Lung (tissue), 12 donors: ENCODE measurements around the gene KCTD14. TPM values are rescaled to one million over a fixed set of nuclear protein-coding genes. Genes with fewer than 3 reads are reported as not detected.

Source experiments
- ATAC-seq: fragments of 200-7000 bp; cut with Tn5 transposase; one replicate; pipeline ENCODE4 v1.9.1; 2020; ENCODE audit warnings: moderate number of reproducible peaks; ENCODE audit not compliant: insufficient read depth, low FRiP score
- DNase-seq, 3 donors: peaks; one replicate each; pipeline ENCODE4 v3.0.0-alpha.2; 2013 to 2017
- H3K27ac ChIP-seq, 2 donors: one replicate each; pipeline ENCODE4 v1.5.1; 2013; ENCODE audit warnings: mild to moderate bottlenecking in 2 of 2, moderate library complexity in 2 of 2, control low read depth in 1 of 2, inconsistent platforms in 1 of 2, low read depth in 1 of 2, low read length in 1 of 2
- H3K27me3 ChIP-seq, 3 donors: one replicate each; pipeline ENCODE4 v1.5.1; 2013; ENCODE audit warnings: low read length in 2 of 3; ENCODE audit not compliant: control insufficient read depth in 3 of 3, insufficient read depth in 3 of 3
- H3K36me3 ChIP-seq, 4 donors: one replicate each; pipeline ENCODE4 v1.5.1; 2013; ENCODE audit warnings: low read length in 4 of 4, mild to moderate bottlenecking in 1 of 4, moderate library complexity in 1 of 4; ENCODE audit not compliant: control insufficient read depth in 4 of 4, insufficient read depth in 4 of 4
- H3K4me1 ChIP-seq, 5 donors: one replicate each; pipeline ENCODE4 v1.5.1; 2013; ENCODE audit warnings: low read length in 5 of 5, mild to moderate bottlenecking in 2 of 5, moderate library complexity in 1 of 5; ENCODE audit not compliant: control insufficient read depth in 5 of 5, insufficient read depth in 5 of 5
- H3K4me3 ChIP-seq: one replicate; pipeline ENCODE4 v1.5.1; 2013; ENCODE audit warnings: mild to moderate bottlenecking, control low read depth, moderate library complexity
- H3K9ac ChIP-seq, 2 donors: one replicate each; pipeline ENCODE4 v1.5.1; 2013; ENCODE audit warnings: low read length in 2 of 2, control low read depth in 1 of 2; ENCODE audit not compliant: insufficient read depth in 1 of 2
- H3K9me3 ChIP-seq, 4 donors: one replicate each; pipeline ENCODE4 v1.5.1; 2013; ENCODE audit warnings: low read length in 3 of 4, mild to moderate bottlenecking in 1 of 4, moderate library complexity in 1 of 4; ENCODE audit not compliant: control insufficient read depth in 4 of 4, insufficient read depth in 3 of 4
- WGBS, 2 donors: extraction: QIAGEN DNeasy Blood & Tissue Kit; methylation state at CpG; one replicate each; pipeline ENCODE4 v1.1.7; 2013; 5-methylcytosine and 5-hydroxymethylcytosine counted together
- polyA plus RNA-seq, 2 donors: library from polyadenylated mRNA; stranded (reverse); fragments of 200-250 nt; gene quantifications; one replicate each; pipeline ENCODE4 v1.2.1, GENCODE V29; 2013
- total RNA-seq, 2 donors: library from RNA; depleted of rRNA in 1 of 2; stranded (reverse); fragments of >200 nt in 1 of 2; gene quantifications; one replicate each; pipeline ENCODE4 v1.2.1, GENCODE V29; 2014 to 2021
- TF ChIP-seq, protein P1 (sequence below): IDR thresholded peaks from 2 replicates; pipeline ENCODE4 v1.5.1; 2012; ENCODE audit warnings: mild to moderate bottlenecking; ENCODE audit errors: control extremely low read depth, extremely low read depth
- donor health status: control.
- donor health status: control.
- donor health status: Bipolar disorder and iron deficiency.
- donor health status: healthy.
- donor health status: DM: yes; HTN: yes; CAD: no.

Gene KCTD14
- total and polyA plus RNA-seq, 4 donors, result 6.4 to 24.0 (median 18.0) TPM

DNA sequence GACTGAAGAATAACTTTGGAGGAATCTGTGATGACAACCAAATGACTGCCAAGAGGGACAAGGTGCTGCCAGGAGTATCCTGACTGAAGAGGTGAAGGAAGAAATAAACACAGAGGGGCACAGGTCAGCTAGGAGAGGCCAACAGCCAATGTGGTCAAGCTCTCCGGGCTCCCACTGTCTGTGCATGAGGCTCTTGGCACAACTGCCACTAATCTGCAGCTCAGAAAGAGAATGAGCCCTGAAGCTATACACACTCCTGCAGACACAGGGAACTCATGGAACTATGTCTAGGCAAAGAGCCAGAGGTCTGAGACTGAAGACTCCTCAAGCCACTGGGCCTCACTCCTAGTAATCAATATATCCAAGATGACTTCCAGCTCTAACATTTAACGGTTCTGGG, 47.5 kb upstream of the KCTD14 start:
- 68 to 89% methylated on average over 2 of the region's 2 CpGs for WGBS, 2 donors
- H3K36me3 ChIP-seq, result peaks cover 15 to 38% (median 20%) of the 10 kb centered on the region in 4 donors

DNA sequence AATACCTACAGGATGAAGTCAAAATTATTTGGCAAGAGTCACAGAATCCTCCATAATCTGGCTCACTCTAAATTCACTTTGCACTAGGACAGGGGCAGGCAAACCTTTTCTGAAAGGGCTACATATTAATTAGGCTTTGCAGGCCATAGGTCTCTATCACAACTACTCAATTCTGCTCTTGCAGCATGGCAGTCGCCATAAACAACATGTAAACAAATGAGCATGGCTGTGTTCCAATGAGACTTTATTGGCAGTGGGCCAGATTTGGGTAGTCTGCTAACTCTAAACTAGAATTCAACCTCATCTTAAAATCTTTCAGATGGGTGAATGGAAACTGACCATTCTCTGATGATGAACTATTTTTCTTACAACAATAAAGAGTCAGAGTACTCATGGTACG, 46.4 kb upstream of the KCTD14 start:
- H3K27ac ChIP-seq, result no peak overlapping the region
- H3K4me3 ChIP-seq, result no peak overlapping the region
- ATAC-seq, result no peak
- WGBS, 2 donors, result 67% methylated on average over 2 of the region's 2 CpGs
- peaks cover 15 to 35% (median 20%) of the 10 kb centered on the region in 4 donors for H3K36me3 ChIP-seq
- DNase-seq, result peak; percentile 89 to 95 (median 94)
- no peaks in the 10 kb centered on the region for H3K27me3 ChIP-seq
- no peak overlapping the region for H3K9ac ChIP-seq
- TF ChIP-seq, protein P1, sequence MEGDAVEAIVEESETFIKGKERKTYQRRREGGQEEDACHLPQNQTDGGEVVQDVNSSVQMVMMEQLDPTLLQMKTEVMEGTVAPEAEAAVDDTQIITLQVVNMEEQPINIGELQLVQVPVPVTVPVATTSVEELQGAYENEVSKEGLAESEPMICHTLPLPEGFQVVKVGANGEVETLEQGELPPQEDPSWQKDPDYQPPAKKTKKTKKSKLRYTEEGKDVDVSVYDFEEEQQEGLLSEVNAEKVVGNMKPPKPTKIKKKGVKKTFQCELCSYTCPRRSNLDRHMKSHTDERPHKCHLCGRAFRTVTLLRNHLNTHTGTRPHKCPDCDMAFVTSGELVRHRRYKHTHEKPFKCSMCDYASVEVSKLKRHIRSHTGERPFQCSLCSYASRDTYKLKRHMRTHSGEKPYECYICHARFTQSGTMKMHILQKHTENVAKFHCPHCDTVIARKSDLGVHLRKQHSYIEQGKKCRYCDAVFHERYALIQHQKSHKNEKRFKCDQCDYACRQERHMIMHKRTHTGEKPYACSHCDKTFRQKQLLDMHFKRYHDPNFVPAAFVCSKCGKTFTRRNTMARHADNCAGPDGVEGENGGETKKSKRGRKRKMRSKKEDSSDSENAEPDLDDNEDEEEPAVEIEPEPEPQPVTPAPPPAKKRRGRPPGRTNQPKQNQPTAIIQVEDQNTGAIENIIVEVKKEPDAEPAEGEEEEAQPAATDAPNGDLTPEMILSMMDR, result no peak
- peaks cover 1 to 28% (median 8%) of the 10 kb centered on the region in 5 donors for H3K4me1 ChIP-seq
- H3K9me3 ChIP-seq, result peaks cover 0 to 2% (median 0%) of the 10 kb centered on the region in 4 donors

More for the DNA sequence above, 47.5 kb upstream of the KCTD14 start:
- TF ChIP-seq, protein P1, result no peak
- Histone ChIP-seq H3K4me3 (no peak overlapping the region), H3K27ac (no peak overlapping the region), H3K9ac (no peak overlapping the region), H3K4me1 (peaks cover 3 to 28% (median 8%) of the 10 kb centered on the region in 5 donors), H3K9me3 (no peaks in the 10 kb centered on the region), H3K27me3 (no peaks in the 10 kb centered on the region)
- ATAC-seq (no peak), DNase-seq (no peak)

DNA sequence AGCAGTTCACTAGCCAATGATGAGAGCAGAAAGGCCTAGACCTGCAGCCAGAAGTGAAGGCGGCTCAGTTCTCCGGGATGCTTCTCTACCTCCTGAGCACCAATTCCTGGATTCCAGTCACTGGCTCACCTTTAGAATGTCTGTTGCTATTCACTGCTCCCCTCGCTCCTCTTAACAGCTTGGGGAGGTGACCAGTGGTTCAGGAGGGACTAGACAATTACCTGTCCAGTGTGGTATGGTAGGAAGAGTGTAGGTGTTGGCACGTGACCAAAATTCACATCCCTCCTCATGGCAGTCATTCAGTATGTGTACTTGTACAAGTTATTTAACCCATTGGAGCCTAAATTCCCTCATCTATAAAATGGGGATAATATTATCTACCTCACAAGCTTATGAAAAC, 44.6 kb upstream of the KCTD14 start:
- ATAC-seq (no peak), DNase-seq (no peak)
- Histone ChIP-seq H3K36me3 (peaks cover 15 to 30% (median 20%) of the 10 kb centered on the region in 4 donors), H3K4me3 (no peak overlapping the region), H3K27me3 (no peaks in the 10 kb centered on the region), H3K9ac (no peak overlapping the region), H3K9me3 (peaks cover 0 to 2% (median 0%) of the 10 kb centered on the region in 4 donors), H3K27ac (no peak overlapping the region), H3K4me1 (peaks cover 1 to 28% (median 8%) of the 10 kb centered on the region in 5 donors)
- TF ChIP-seq, protein P1, result no peak
- WGBS, 2 donors, result 95 to 96% methylated on average over 4 of the region's 4 CpGs

GRCh38 chr11:78066471-78066870, 43.4 kb upstream of the KCTD14 start:
- DNase-seq (no peak), ATAC-seq (no peak)
- Histone ChIP-seq H3K9ac (no peak overlapping the region), H3K4me3 (no peak overlapping the region), H3K9me3 (peaks cover 0 to 2% (median 0%) of the 10 kb centered on the region in 4 donors), H3K27ac (no peak overlapping the region), H3K27me3 (no peaks in the 10 kb centered on the region), H3K36me3 (peaks cover 11 to 21% (median 13%) of the 10 kb centered on the region in 4 donors), H3K4me1 (peaks cover 0 to 28% (median 8%) of the 10 kb centered on the region in 5 donors)
- TF ChIP-seq, protein P1, result no peak
- 43 to 69% methylated on average over 2 of the region's 2 CpGs for WGBS, 2 donors
